ENCODE results near the gene RELN.

RELN gene

GRCh38 chr7:103613655-103614642 is 375.5 kb downstream of the RELN start:
- H3K27me3 Mint-ChIP-seq = peaks cover 17% of the 10 kb centered on the region
- no peaks in the 10 kb centered on the region for H3K4me1 Mint-ChIP-seq
- H3K27ac Mint-ChIP-seq (ENCODE audit: low read depth) = no peak overlapping the region
- H3K9me3 Mint-ChIP-seq = no peaks in the 10 kb centered on the region
- no peak overlapping the region for H3K4me3 Mint-ChIP-seq
- ATAC-seq (replicated peaks; ENCODE audit: extremely low read depth, poor library complexity, severe bottlenecking) (no peak), DNase-seq (ENCODE audit: low spot score in 2 of 2) (no peak)
- H3K36me3 Mint-ChIP-seq (ENCODE audit: insufficient read depth) = peaks cover 2% of the 10 kb centered on the region

GRCh38 chr7:103609778-103610177 is 379.7 kb downstream of the RELN start:
- DNase-seq (ENCODE audit: low spot score in 2 of 2) = no peak
- Mint-ChIP-seq H3K27me3 (no peaks in the 10 kb centered on the region), H3K9me3 (no peaks in the 10 kb centered on the region), H3K27ac (ENCODE audit: low read depth) (no peak overlapping the region), H3K36me3 (ENCODE audit: insufficient read depth) (peaks cover 2% of the 10 kb centered on the region), H3K4me1 (no peaks in the 10 kb centered on the region), H3K4me3 (no peak overlapping the region)
- no peak for ATAC-seq (replicated peaks; ENCODE audit: extremely low read depth, poor library complexity, severe bottlenecking)

GRCh38 chr7:103605640-103606039 is 383.8 kb downstream of the RELN start:
- DNase-seq (ENCODE audit: low spot score in 2 of 2) = no peak
- Mint-ChIP-seq H3K4me3 (no peak overlapping the region), H3K9me3 (no peaks in the 10 kb centered on the region), H3K4me1 (no peaks in the 10 kb centered on the region), H3K36me3 (ENCODE audit: insufficient read depth) (no peaks in the 10 kb centered on the region), H3K27ac (ENCODE audit: low read depth) (no peak overlapping the region), H3K27me3 (peaks cover 23% of the 10 kb centered on the region)
- ATAC-seq (replicated peaks; ENCODE audit: extremely low read depth, poor library complexity, severe bottlenecking) = no peak

GRCh38 chr7:103598326-103598905 is 391.0 kb downstream of the RELN start:
- H3K9me3 Mint-ChIP-seq = no peaks in the 10 kb centered on the region
- no peaks in the 10 kb centered on the region for H3K4me1 Mint-ChIP-seq
- H3K36me3 Mint-ChIP-seq (ENCODE audit: insufficient read depth) = no peaks in the 10 kb centered on the region
- ATAC-seq (replicated peaks; ENCODE audit: extremely low read depth, poor library complexity, severe bottlenecking) (no peak), DNase-seq (ENCODE audit: low spot score in 2 of 2) (no peak)
- no peak overlapping the region for H3K4me3 Mint-ChIP-seq
- H3K27me3 Mint-ChIP-seq = peaks cover 78% of the 10 kb centered on the region
- H3K27ac Mint-ChIP-seq (ENCODE audit: low read depth) = no peak overlapping the region

GRCh38 chr7:103597606-103598005 is 391.9 kb downstream of the RELN start:
- Mint-ChIP-seq H3K27ac (ENCODE audit: low read depth) (no peak overlapping the region), H3K36me3 (ENCODE audit: insufficient read depth) (no peaks in the 10 kb centered on the region), H3K9me3 (no peaks in the 10 kb centered on the region), H3K27me3 (peaks cover 75% of the 10 kb centered on the region), H3K4me1 (no peaks in the 10 kb centered on the region), H3K4me3 (no peak overlapping the region)
- DNase-seq (ENCODE audit: low spot score in 2 of 2) (no peak), ATAC-seq (replicated peaks; ENCODE audit: extremely low read depth, poor library complexity, severe bottlenecking) (no peak)

GRCh38 chr7:103594186-103594585 is 395.3 kb downstream of the RELN start:
- Mint-ChIP-seq H3K4me3 (no peak overlapping the region), H3K4me1 (no peaks in the 10 kb centered on the region), H3K9me3 (no peaks in the 10 kb centered on the region), H3K27ac (ENCODE audit: low read depth) (no peak overlapping the region), H3K36me3 (ENCODE audit: insufficient read depth) (no peaks in the 10 kb centered on the region), H3K27me3 (peaks cover 40% of the 10 kb centered on the region)
- ATAC-seq (replicated peaks; ENCODE audit: extremely low read depth, poor library complexity, severe bottlenecking) (no peak), DNase-seq (ENCODE audit: low spot score in 2 of 2) (no peak)

- Mint-ChIP-seq H3K9me3 (no peaks in the 10 kb centered on the region), H3K27me3 (peaks cover 36% of the 10 kb centered on the region), H3K4me1 (no peaks in the 10 kb centered on the region), H3K36me3 (ENCODE audit: insufficient read depth) (no peaks in the 10 kb centered on the region), H3K4me3 (no peak overlapping the region), H3K27ac (ENCODE audit: low read depth) (no peak overlapping the region)
- no peak for ATAC-seq (replicated peaks; ENCODE audit: extremely low read depth, poor library complexity, severe bottlenecking)
- DNase-seq (ENCODE audit: low spot score in 2 of 2) = no peak
Measured at GRCh38 chr7:103593691-103594090, 395.8 kb downstream of the RELN start.

- ATAC-seq (replicated peaks; ENCODE audit: extremely low read depth, poor library complexity, severe bottlenecking) (no peak), DNase-seq (ENCODE audit: low spot score in 2 of 2) (no peak)
- Mint-ChIP-seq H3K4me3 (no peak overlapping the region), H3K36me3 (ENCODE audit: insufficient read depth) (no peaks in the 10 kb centered on the region), H3K27me3 (peaks cover 27% of the 10 kb centered on the region), H3K4me1 (no peaks in the 10 kb centered on the region), H3K9me3 (no peaks in the 10 kb centered on the region), H3K27ac (ENCODE audit: low read depth) (no peak overlapping the region)
Measured at GRCh38 chr7:103592844-103593243, 396.6 kb downstream of the RELN start.

GRCh38 chr7:103592187-103592586 is 397.3 kb downstream of the RELN start:
- DNase-seq (ENCODE audit: low spot score in 2 of 2) (no peak), ATAC-seq (replicated peaks; ENCODE audit: extremely low read depth, poor library complexity, severe bottlenecking) (no peak)
- peaks cover 23% of the 10 kb centered on the region for H3K27me3 Mint-ChIP-seq
- no peak overlapping the region for H3K27ac Mint-ChIP-seq (ENCODE audit: low read depth)
- H3K9me3 Mint-ChIP-seq = no peaks in the 10 kb centered on the region
- no peaks in the 10 kb centered on the region for H3K4me1 Mint-ChIP-seq
- H3K36me3 Mint-ChIP-seq (ENCODE audit: insufficient read depth) = no peaks in the 10 kb centered on the region
- no peak overlapping the region for H3K4me3 Mint-ChIP-seq

- Mint-ChIP-seq H3K27me3 (peaks cover 70% of the 10 kb centered on the region), H3K4me3 (no peak overlapping the region), H3K4me1 (no peaks in the 10 kb centered on the region), H3K27ac (ENCODE audit: low read depth) (no peak overlapping the region), H3K36me3 (ENCODE audit: insufficient read depth) (no peaks in the 10 kb centered on the region), H3K9me3 (no peaks in the 10 kb centered on the region)
- no peak for ATAC-seq (replicated peaks; ENCODE audit: extremely low read depth, poor library complexity, severe bottlenecking)
- no peak for DNase-seq (ENCODE audit: low spot score in 2 of 2)
Measured at GRCh38 chr7:103580031-103580430, 409.4 kb downstream of the RELN start.

- Mint-ChIP-seq H3K36me3 (ENCODE audit: insufficient read depth) (no peaks in the 10 kb centered on the region), H3K4me1 (no peaks in the 10 kb centered on the region), H3K4me3 (no peak overlapping the region), H3K27ac (ENCODE audit: low read depth) (no peak overlapping the region), H3K27me3 (peaks cover 55% of the 10 kb centered on the region), H3K9me3 (no peaks in the 10 kb centered on the region)
- no peak for DNase-seq (ENCODE audit: low spot score in 2 of 2)
- no peak for ATAC-seq (replicated peaks; ENCODE audit: extremely low read depth, poor library complexity, severe bottlenecking)
Measured at GRCh38 chr7:103577059-103577458, 412.4 kb downstream of the RELN start.

- DNase-seq (ENCODE audit: low spot score in 2 of 2) (no peak), ATAC-seq (replicated peaks; ENCODE audit: extremely low read depth, poor library complexity, severe bottlenecking) (no peak)
- no peaks in the 10 kb centered on the region for H3K36me3 Mint-ChIP-seq (ENCODE audit: insufficient read depth)
- H3K27me3 Mint-ChIP-seq = peaks cover 53% of the 10 kb centered on the region
- no peak overlapping the region for H3K4me3 Mint-ChIP-seq
- H3K9me3 Mint-ChIP-seq = no peaks in the 10 kb centered on the region
- no peaks in the 10 kb centered on the region for H3K4me1 Mint-ChIP-seq
- H3K27ac Mint-ChIP-seq (ENCODE audit: low read depth) = no peak overlapping the region
Measured at GRCh38 chr7:103576641-103577040, 412.8 kb downstream of the RELN start.

GRCh38 chr7:103574576-103574975 is 414.9 kb downstream of the RELN start:
- no peaks in the 10 kb centered on the region for H3K4me1 Mint-ChIP-seq
- DNase-seq (ENCODE audit: low spot score in 2 of 2) = no peak
- ATAC-seq (replicated peaks; ENCODE audit: extremely low read depth, poor library complexity, severe bottlenecking) = no peak
- H3K9me3 Mint-ChIP-seq = no peaks in the 10 kb centered on the region
- H3K36me3 Mint-ChIP-seq (ENCODE audit: insufficient read depth) = no peaks in the 10 kb centered on the region
- no peak overlapping the region for H3K27ac Mint-ChIP-seq (ENCODE audit: low read depth)
- no peak overlapping the region for H3K4me3 Mint-ChIP-seq
- peaks cover 35% of the 10 kb centered on the region for H3K27me3 Mint-ChIP-seq
